ENCODE data around the gene EMILIN3.

Gene EMILIN3

GRCh38 chr20:41366546-41367392, at the start of gene EMILIN3:
Gene EMILIN3 (minus strand): TSS chr20:41366818. CDS start chr20:41366634, 184 bp downstream.
- Histone ChIP-seq H3K27ac (ENCODE audit: low read depth, low read length) (no peak within 1 kb of the TSS), H3K9ac (ENCODE audit: low read depth, low read length) (no peak within 1 kb of the TSS), H3K27me3 (ENCODE audit: control insufficient read depth, insufficient read depth, low read length) (peaks cover 49% of the 10 kb centered on the region)

GRCh38 chr20:41415191-41415590, 48.6 kb upstream of the EMILIN3 start:
- peaks cover 95% of the 10 kb centered on the region for H3K36me3 ChIP-seq (ENCODE audit: control insufficient read depth, insufficient read depth, low read length)
- no peaks in the 10 kb centered on the region for H3K9me3 ChIP-seq (ENCODE audit: control insufficient read depth, insufficient read depth, low read length)

More at GRCh38 chr20:41366546-41367392, at the start of gene EMILIN3:
- Histone ChIP-seq H3K4me3 (ENCODE audit: low read depth, low read length) (peak within 1 kb of the TSS; percentile 64), H3K4me1 (ENCODE audit: control insufficient read depth, insufficient read depth, low read length) (no peaks in the 10 kb centered on the region), H3K36me3 (ENCODE audit: control insufficient read depth, insufficient read depth, low read length) (no peaks in the 10 kb centered on the region), H3K9me3 (ENCODE audit: control insufficient read depth, insufficient read depth, low read length) (peaks cover 3% of the 10 kb centered on the region; the same call in 1 of the 2 replicates)

GRCh38 chr20:41413169-41413568, 46.6 kb upstream of the EMILIN3 start:
- Histone ChIP-seq H3K27ac (ENCODE audit: low read depth, low read length) (no peak overlapping the region), H3K27me3 (ENCODE audit: control insufficient read depth, insufficient read depth, low read length) (no peaks in the 10 kb centered on the region), H3K9ac (ENCODE audit: low read depth, low read length) (no peak overlapping the region), H3K9me3 (ENCODE audit: control insufficient read depth, insufficient read depth, low read length) (no peaks in the 10 kb centered on the region), H3K36me3 (ENCODE audit: control insufficient read depth, insufficient read depth, low read length) (peaks cover 100% of the 10 kb centered on the region), H3K4me3 (ENCODE audit: low read depth, low read length) (no peak overlapping the region), H3K4me1 (ENCODE audit: control insufficient read depth, insufficient read depth, low read length) (no peaks in the 10 kb centered on the region)

More at GRCh38 chr20:41415191-41415590, 48.6 kb upstream of the EMILIN3 start:
- H3K27ac ChIP-seq (ENCODE audit: low read depth, low read length): no peak overlapping the region
- H3K27me3 ChIP-seq (ENCODE audit: control insufficient read depth, insufficient read depth, low read length): no peaks in the 10 kb centered on the region
- H3K4me3 ChIP-seq (ENCODE audit: low read depth, low read length): no peak overlapping the region
- H3K4me1 ChIP-seq (ENCODE audit: control insufficient read depth, insufficient read depth, low read length): no peaks in the 10 kb centered on the region
- H3K9ac ChIP-seq (ENCODE audit: low read depth, low read length): no peak overlapping the region

GRCh38 chr20:41412324-41413120, 45.9 kb upstream of the EMILIN3 start:
- no peak overlapping the region for H3K9ac ChIP-seq (ENCODE audit: low read depth, low read length)
- H3K4me3 ChIP-seq (ENCODE audit: low read depth, low read length): no peak overlapping the region
- no peak overlapping the region for H3K27ac ChIP-seq (ENCODE audit: low read depth, low read length)
- H3K36me3 ChIP-seq (ENCODE audit: control insufficient read depth, insufficient read depth, low read length): peaks cover 100% of the 10 kb centered on the region
- H3K9me3 ChIP-seq (ENCODE audit: control insufficient read depth, insufficient read depth, low read length): no peaks in the 10 kb centered on the region
- no peaks in the 10 kb centered on the region for H3K27me3 ChIP-seq (ENCODE audit: control insufficient read depth, insufficient read depth, low read length)
- no peaks in the 10 kb centered on the region for H3K4me1 ChIP-seq (ENCODE audit: control insufficient read depth, insufficient read depth, low read length)

GRCh38 chr20:41411391-41411847, 44.8 kb upstream of the EMILIN3 start:
- H3K4me3 ChIP-seq (ENCODE audit: low read depth, low read length): no peak overlapping the region
- no peak overlapping the region for H3K9ac ChIP-seq (ENCODE audit: low read depth, low read length)
- no peak overlapping the region for H3K27ac ChIP-seq (ENCODE audit: low read depth, low read length)
- H3K36me3 ChIP-seq (ENCODE audit: control insufficient read depth, insufficient read depth, low read length): peaks cover 100% of the 10 kb centered on the region
- no peaks in the 10 kb centered on the region for H3K9me3 ChIP-seq (ENCODE audit: control insufficient read depth, insufficient read depth, low read length)
- H3K27me3 ChIP-seq (ENCODE audit: control insufficient read depth, insufficient read depth, low read length): no peaks in the 10 kb centered on the region
- no peaks in the 10 kb centered on the region for H3K4me1 ChIP-seq (ENCODE audit: control insufficient read depth, insufficient read depth, low read length)

- no peak overlapping the region for H3K4me3 ChIP-seq (ENCODE audit: low read depth, low read length)
- no peaks in the 10 kb centered on the region for H3K9me3 ChIP-seq (ENCODE audit: control insufficient read depth, insufficient read depth, low read length)
- no peak overlapping the region for H3K27ac ChIP-seq (ENCODE audit: low read depth, low read length)
- no peak overlapping the region for H3K9ac ChIP-seq (ENCODE audit: low read depth, low read length)
- no peaks in the 10 kb centered on the region for H3K27me3 ChIP-seq (ENCODE audit: control insufficient read depth, insufficient read depth, low read length)
- H3K4me1 ChIP-seq (ENCODE audit: control insufficient read depth, insufficient read depth, low read length): no peaks in the 10 kb centered on the region
- H3K36me3 ChIP-seq (ENCODE audit: control insufficient read depth, insufficient read depth, low read length): peaks cover 100% of the 10 kb centered on the region
Measured at GRCh38 chr20:41408986-41409385, 42.4 kb upstream of the EMILIN3 start.

GRCh38 chr20:41408156-41408794, 41.7 kb upstream of the EMILIN3 start:
- Histone ChIP-seq H3K27ac (ENCODE audit: low read depth, low read length) (no peak overlapping the region), H3K9me3 (ENCODE audit: control insufficient read depth, insufficient read depth, low read length) (no peaks in the 10 kb centered on the region), H3K4me1 (ENCODE audit: control insufficient read depth, insufficient read depth, low read length) (no peaks in the 10 kb centered on the region), H3K27me3 (ENCODE audit: control insufficient read depth, insufficient read depth, low read length) (no peaks in the 10 kb centered on the region), H3K9ac (ENCODE audit: low read depth, low read length) (no peak overlapping the region), H3K36me3 (ENCODE audit: control insufficient read depth, insufficient read depth, low read length) (peaks cover 99% of the 10 kb centered on the region), H3K4me3 (ENCODE audit: low read depth, low read length) (no peak overlapping the region)

GRCh38 chr20:41407607-41408006, 41.0 kb upstream of the EMILIN3 start:
- Histone ChIP-seq H3K4me1 (ENCODE audit: control insufficient read depth, insufficient read depth, low read length) (no peaks in the 10 kb centered on the region), H3K9ac (ENCODE audit: low read depth, low read length) (no peak overlapping the region), H3K36me3 (ENCODE audit: control insufficient read depth, insufficient read depth, low read length) (peaks cover 96% of the 10 kb centered on the region), H3K4me3 (ENCODE audit: low read depth, low read length) (no peak overlapping the region), H3K27me3 (ENCODE audit: control insufficient read depth, insufficient read depth, low read length) (no peaks in the 10 kb centered on the region), H3K9me3 (ENCODE audit: control insufficient read depth, insufficient read depth, low read length) (no peaks in the 10 kb centered on the region), H3K27ac (ENCODE audit: low read depth, low read length) (no peak overlapping the region)

- H3K36me3 ChIP-seq (ENCODE audit: control insufficient read depth, insufficient read depth, low read length): peaks cover 89% of the 10 kb centered on the region
- H3K4me1 ChIP-seq (ENCODE audit: control insufficient read depth, insufficient read depth, low read length): no peaks in the 10 kb centered on the region
- H3K4me3 ChIP-seq (ENCODE audit: low read depth, low read length): no peak overlapping the region
- no peak overlapping the region for H3K27ac ChIP-seq (ENCODE audit: low read depth, low read length)
- no peaks in the 10 kb centered on the region for H3K9me3 ChIP-seq (ENCODE audit: control insufficient read depth, insufficient read depth, low read length)
- H3K9ac ChIP-seq (ENCODE audit: low read depth, low read length): no peak overlapping the region
- no peaks in the 10 kb centered on the region for H3K27me3 ChIP-seq (ENCODE audit: control insufficient read depth, insufficient read depth, low read length)
Measured at GRCh38 chr20:41406896-41407444, 40.4 kb upstream of the EMILIN3 start.

GRCh38 chr20:41406353-41406752, 39.7 kb upstream of the EMILIN3 start:
- Histone ChIP-seq H3K9me3 (ENCODE audit: control insufficient read depth, insufficient read depth, low read length) (no peaks in the 10 kb centered on the region), H3K36me3 (ENCODE audit: control insufficient read depth, insufficient read depth, low read length) (peaks cover 83% of the 10 kb centered on the region), H3K27me3 (ENCODE audit: control insufficient read depth, insufficient read depth, low read length) (no peaks in the 10 kb centered on the region), H3K4me1 (ENCODE audit: control insufficient read depth, insufficient read depth, low read length) (no peaks in the 10 kb centered on the region), H3K27ac (ENCODE audit: low read depth, low read length) (no peak overlapping the region), H3K9ac (ENCODE audit: low read depth, low read length) (no peak overlapping the region), H3K4me3 (ENCODE audit: low read depth, low read length) (no peak overlapping the region)
